GM12891 (cell line): ENCODE measurements around the gene MBTD1.

Source experiments
- POLR2A ChIP-seq: IDR thresholded peaks from 2 replicates; pipeline ENCODE4 v1.6.1; 2011; ENCODE audit warnings: low read depth, low read length, control low read depth
- POLR2AphosphoS5 ChIP-seq: IDR thresholded peaks from 2 replicates; pipeline ENCODE4 v1.6.1; 2011; ENCODE audit warnings: low read depth, low read length, control low read depth
- POU2F2 ChIP-seq: IDR thresholded peaks from 2 replicates; pipeline ENCODE4 v1.6.1; 2011; ENCODE audit warnings: low read depth, mild to moderate bottlenecking, control low read depth, low read length, moderate library complexity
- SPI1 ChIP-seq: IDR thresholded peaks from 2 replicates; pipeline ENCODE4 v1.6.1; 2011; ENCODE audit warnings: low read depth, low read length, control low read depth
- TAF1 ChIP-seq: IDR thresholded peaks from 2 replicates; pipeline ENCODE4 v1.6.1; 2011; ENCODE audit warnings: low read depth, low read length, control low read depth

- TF ChIP-seq POLR2A: no peak
- no peak for TF ChIP-seq POLR2AphosphoS5
- no peak for TF ChIP-seq TAF1
- TF ChIP-seq POU2F2: no peak
- TF ChIP-seq SPI1: no peak
Measured at GRCh38 chr17:51155416-51155815, 104.4 kb downstream of the MBTD1 start.
